PFSK-1 (cell line): Measurements from ENCODE around the gene ITPA.

Experiments used
- FOXP2 ChIP-seq: optimal IDR thresholded peaks from 2 replicates; pipeline ENCODE3; 2011; ENCODE audit warnings: borderline replicate concordance, control low read depth, inconsistent platforms; ENCODE audit not compliant: insufficient read depth; ENCODE audit errors: extremely low read length, extremely low read depth
- POLR2AphosphoS5 ChIP-seq: IDR thresholded peaks from 2 replicates; pipeline ENCODE4 v1.6.1; 2012; ENCODE audit warnings: low read depth, mild to moderate bottlenecking, control low read depth, low read length, moderate library complexity
- REST ChIP-seq, 2 experiments: IDR thresholded peaks; 2 replicates each; pipeline versions ENCODE4 v1.6.1 to v1.8.0; 2011 to 2012; ENCODE audit warnings: low read depth in 2 of 2, low read length in 2 of 2, control low read depth in 1 of 2, inconsistent platforms in 1 of 2, mild to moderate bottlenecking in 1 of 2, moderate library complexity in 1 of 2; ENCODE audit not compliant: insufficient read depth in 1 of 2
- SIN3A ChIP-seq: IDR thresholded peaks from 2 replicates; pipeline ENCODE4 v1.6.1; 2012; ENCODE audit warnings: mild to moderate bottlenecking, low read length, moderate library complexity, borderline replicate concordance; ENCODE audit not compliant: insufficient read depth

- no peak for TF ChIP-seq FOXP2
- TF ChIP-seq REST (IDR thresholded peaks at IDR 0.05; ENCODE audit: insufficient read depth in 1 of 2, low read depth in 2 of 2, low read length in 2 of 2): no peak
- no peak for TF ChIP-seq POLR2AphosphoS5
- TF ChIP-seq SIN3A: no peak
Measured at GRCh38 chr20:3222635-3223600, 13.6 kb downstream of the ITPA start.
